ENCODE results near the gene SPATA3. TPM values are rescaled to one million over a fixed set of nuclear protein-coding genes. Genes with fewer than 3 reads are reported as not detected.

SPATA3 gene
- polyA plus RNA-seq, 1 donor (not counting 4 experiments of a cell fraction or from before 2014, with no cell fraction given), result not detected

GRCh38 chr2:231057590-231057989 is 61.7 kb downstream of the SPATA3 start:
- Histone ChIP-seq H3K36me3 (ENCODE audit: control insufficient read depth in 2 of 2, extremely low read depth in 1 of 2, insufficient read depth in 2 of 2, low read length in 2 of 2) (peaks cover 3% of the 10 kb centered on the region in 2 experiments), H2AFZ (ENCODE audit: control insufficient read depth, low read length) (no peak overlapping the region), H3K4me3 (ENCODE audit: control insufficient read depth in 2 of 3, extremely low read depth in 1 of 3, insufficient read depth in 2 of 3, low read depth in 1 of 3, low read length in 3 of 3) (peak overlapping the region; percentile 94 to 98 (median 95)), H3K9me1 (ENCODE audit: control insufficient read depth, extremely low read depth, insufficient read depth, low read length) (no peaks in the 10 kb centered on the region), H3K4me2 (ENCODE audit: control insufficient read depth, extremely low read depth, insufficient read depth, low read depth, low read length) (peak overlapping the region; percentile 94), H3K9ac (ENCODE audit: control insufficient read depth, extremely low read depth, insufficient read depth, low read length) (peak overlapping the region; percentile 99), H3K79me2 (ENCODE audit: control insufficient read depth, insufficient read depth, low read length) (peaks cover 51% of the 10 kb centered on the region), H3K4me1 (ENCODE audit: control insufficient read depth, extremely low read depth, insufficient read depth, low read length) (peaks cover 25% of the 10 kb centered on the region), H3K27me3 (ENCODE audit: control insufficient read depth, extremely low read depth, insufficient read depth, low read length) (no peaks in the 10 kb centered on the region), H3K9me3 (ENCODE audit: control insufficient read depth, low read depth, low read length) (no peaks in the 10 kb centered on the region), H4K20me1 (ENCODE audit: control insufficient read depth, extremely low read depth, insufficient read depth, low read length) (no peaks in the 10 kb centered on the region), H3K27ac (ENCODE audit: control insufficient read depth, insufficient read depth, low read length) (peak overlapping the region; percentile 96)
- DNase-seq (ENCODE audit: low read depth, low spot score) (no peak), FAIRE-seq (peak; percentile 48)
- TF ChIP-seq CTCF (optimal IDR thresholded peaks at IDR 0.05 in 1 of 3, IDR thresholded peaks at IDR 0.05 in 1 of 3, conservative IDR thresholded peaks at IDR 0.05 in 1 of 3; ENCODE audit: extremely low read depth in 1 of 3, insufficient read depth in 2 of 3, low read length in 3 of 3) (no peak), EZH2 (IDR thresholded peaks at IDR 0.05; ENCODE audit: low read length) (no peak)
- dilution Hi-C loops (cut with MboI; ENCODE audit: extremely low pct_ligation_motif_present, low sequenced_read_pairs), result no loop called here

Other genes starting within 250 kb of the SPATA3 start
- 46.1 to 78.2 TPM (median 55.0 TPM) in 3 replicates for gene ITM2C, start 131.2 kb upstream of the SPATA3 start, polyA plus RNA-seq
- not detected in 3 replicates for gene GPR55, start 70.9 kb upstream of the SPATA3 start, polyA plus RNA-seq
- 0.05 to 0.09 TPM in 2 of 3 replicates, not detected in the other for gene C2orf72, start 41.4 kb downstream of the SPATA3 start, polyA plus RNA-seq
- gene PSMD1, start 60.7 kb downstream of the SPATA3 start, polyA plus RNA-seq, result 198 to 267 TPM (median 262 TPM) in 3 replicates
- not detected in 3 replicates for gene HTR2B, start 128.9 kb downstream of the SPATA3 start, polyA plus RNA-seq
- 16.2 to 17.9 TPM (median 16.5 TPM) in 3 replicates for gene ARMC9, start 202.5 kb downstream of the SPATA3 start, polyA plus RNA-seq

Measured in keratinocyte (primary cell).